Gastroesophageal sphincter (tissue), 4 donors: Measurements from ENCODE around the gene GUCA1A. TPM values are rescaled to one million over a fixed set of nuclear protein-coding genes. Genes with fewer than 3 reads are reported as not detected.

Source experiments
- ATAC-seq: fragments of 150-250 bp; one replicate; pipeline ENCODE4 v1.9.1; 2016; ENCODE audit warnings: mild to moderate bottlenecking, moderate library complexity
- H3K27ac ChIP-seq, 4 donors: fragments of 200-600 bp; sonication (generic) in 3 of 4; 1 replicate in 3 of 4; 2 replicates in 1 of 4; pipeline ENCODE4 v1.5.1; 2016 to 2019
- H3K27me3 ChIP-seq: fragments of 200-600 bp; sonication (generic); one replicate; pipeline ENCODE4 v1.5.1; 2019
- H3K36me3 ChIP-seq, 2 donors: fragments of 200-600 bp; sonication (generic); one replicate each; pipeline ENCODE4 v1.5.1; 2019; ENCODE audit warnings: control low read depth in 1 of 2
- H3K4me1 ChIP-seq, 3 donors: fragments of 200-600 bp; sonication (generic); 1 replicate in 2 of 3; 2 replicates in 1 of 3; pipeline ENCODE4 v1.5.1; 2016 to 2019; ENCODE audit warnings: control low read depth in 2 of 3
- H3K4me3 ChIP-seq, 2 donors: fragments of 200-600 bp; sonication (generic); one replicate each; pipeline ENCODE4 v1.5.1; 2019; ENCODE audit warnings: mild to moderate bottlenecking in 1 of 2, moderate library complexity in 1 of 2
- H3K9me3 ChIP-seq, 3 donors: fragments of 200-600 bp; sonication (generic); one replicate each; pipeline ENCODE4 v1.5.1; 2017 to 2019; ENCODE audit warnings: control low read depth in 2 of 3
- EP300 ChIP-seq: sonication (generic); formaldehyde crosslinking; IDR thresholded peaks from one replicate; pipeline ENCODE4 v1.6.1; 2017; ENCODE audit warnings: antibody characterized with exemption, mild to moderate bottlenecking
- POLR2A ChIP-seq, 2 donors: fragments of 450-650 bp; IDR thresholded peaks; one replicate each; pipeline ENCODE4 v1.6.1; 2017; ENCODE audit warnings: antibody characterized with exemption in 2 of 2, mild to moderate bottlenecking in 2 of 2, moderate library complexity in 1 of 2
- POLR2AphosphoS5 ChIP-seq: sonication (generic); formaldehyde crosslinking; IDR thresholded peaks from one replicate; pipeline ENCODE4 v1.6.1; 2017; ENCODE audit warnings: antibody characterized with exemption
- WGBS, 2 donors: methylation state at CpG; one replicate each; pipeline ENCODE4 v1.1.5; 2018; ENCODE audit warnings: low coverage in 1 of 2; 5-methylcytosine and 5-hydroxymethylcytosine counted together
- total RNA-seq, 4 donors: library from RNA; depleted of rRNA; stranded (reverse); fragments of >200 nt; gene quantifications; one replicate each; pipeline ENCODE4 v1.1.0, GENCODE V29; 2016
- TF ChIP-seq, protein P1 (sequence below), 4 experiments: fragments of 200-600 bp in 2 of 4; fragments of 450-650 bp in 2 of 4; sonication (generic) in 1 of 4; IDR thresholded peaks; one replicate each; pipeline ENCODE4 v1.5.1; 2017 to 2019; ENCODE audit warnings: antibody characterized with exemption in 4 of 4, mild to moderate bottlenecking in 2 of 4, moderate library complexity in 2 of 4

Gene GUCA1A
- total RNA-seq, 4 donors from 2014 or later, result 0.46 TPM; not detected in 3

DNA sequence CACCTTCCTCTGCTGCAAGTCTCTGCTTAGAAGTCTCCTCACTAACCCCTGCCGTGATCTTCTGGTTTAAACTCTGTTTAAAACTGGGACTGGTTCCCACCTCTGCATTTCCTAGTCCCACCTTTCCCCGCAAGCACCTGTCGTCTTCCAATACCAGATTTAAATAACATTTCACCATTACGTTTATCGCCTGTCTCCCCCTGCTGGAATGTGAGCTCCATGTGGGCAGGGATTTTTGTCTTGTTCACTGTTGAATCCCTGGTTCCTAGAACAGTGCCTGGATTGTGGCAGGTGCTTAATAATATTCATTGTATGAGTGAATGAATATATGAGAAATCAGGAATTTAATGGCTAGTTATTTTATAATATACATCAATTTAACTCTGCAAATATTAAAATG, 2.7 kb downstream of the GUCA1A start:
- Histone ChIP-seq H3K36me3 (no peaks in the 10 kb centered on the region), H3K4me1 (peaks cover 0 to 4% (median 0%) of the 10 kb centered on the region in 3 donors), H3K27ac (no peak overlapping the region), H3K9me3 (no peaks in the 10 kb centered on the region), H3K27me3 (peaks cover 23% of the 10 kb centered on the region), H3K4me3 (no peak overlapping the region)
- ATAC-seq, result no peak
- TF ChIP-seq EP300 (no peak), POLR2A (IDR thresholded peaks at IDR 0.05) (no peak), POLR2AphosphoS5 (no peak)
- TF ChIP-seq, protein P1, sequence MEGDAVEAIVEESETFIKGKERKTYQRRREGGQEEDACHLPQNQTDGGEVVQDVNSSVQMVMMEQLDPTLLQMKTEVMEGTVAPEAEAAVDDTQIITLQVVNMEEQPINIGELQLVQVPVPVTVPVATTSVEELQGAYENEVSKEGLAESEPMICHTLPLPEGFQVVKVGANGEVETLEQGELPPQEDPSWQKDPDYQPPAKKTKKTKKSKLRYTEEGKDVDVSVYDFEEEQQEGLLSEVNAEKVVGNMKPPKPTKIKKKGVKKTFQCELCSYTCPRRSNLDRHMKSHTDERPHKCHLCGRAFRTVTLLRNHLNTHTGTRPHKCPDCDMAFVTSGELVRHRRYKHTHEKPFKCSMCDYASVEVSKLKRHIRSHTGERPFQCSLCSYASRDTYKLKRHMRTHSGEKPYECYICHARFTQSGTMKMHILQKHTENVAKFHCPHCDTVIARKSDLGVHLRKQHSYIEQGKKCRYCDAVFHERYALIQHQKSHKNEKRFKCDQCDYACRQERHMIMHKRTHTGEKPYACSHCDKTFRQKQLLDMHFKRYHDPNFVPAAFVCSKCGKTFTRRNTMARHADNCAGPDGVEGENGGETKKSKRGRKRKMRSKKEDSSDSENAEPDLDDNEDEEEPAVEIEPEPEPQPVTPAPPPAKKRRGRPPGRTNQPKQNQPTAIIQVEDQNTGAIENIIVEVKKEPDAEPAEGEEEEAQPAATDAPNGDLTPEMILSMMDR (IDR thresholded peaks at IDR 0.05), result no peak
- 67 to 71% methylated on average over 5 of the region's 5 CpGs for WGBS, 2 donors

DNA sequence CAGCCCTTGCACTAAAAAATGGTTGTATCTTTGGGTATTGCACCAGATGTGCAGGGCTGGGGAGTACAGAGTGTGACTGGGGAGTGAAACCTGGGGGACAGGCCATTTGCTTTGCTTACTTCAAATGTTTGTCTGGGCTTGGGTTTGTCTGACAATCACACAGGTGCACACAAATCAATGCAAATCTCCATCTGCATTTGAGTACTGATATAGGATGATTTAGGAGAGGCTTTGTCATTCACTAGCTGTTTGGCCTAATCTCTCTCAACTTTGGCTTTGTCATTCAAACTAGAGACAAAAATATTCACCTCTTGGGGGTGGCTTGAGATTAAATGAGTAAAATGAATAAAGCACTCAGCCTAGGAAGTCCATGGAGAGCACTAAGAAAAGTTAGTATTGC, 3.8 kb downstream of the GUCA1A start:
- Histone ChIP-seq H3K27me3 (peaks cover 23% of the 10 kb centered on the region), H3K27ac (no peak overlapping the region), H3K36me3 (no peaks in the 10 kb centered on the region), H3K4me3 (no peak overlapping the region), H3K4me1 (peaks cover 0 to 4% (median 0%) of the 10 kb centered on the region in 3 donors), H3K9me3 (no peaks in the 10 kb centered on the region)
- no peak for ATAC-seq
- TF ChIP-seq, protein P1 (IDR thresholded peaks at IDR 0.05), result no peak
- TF ChIP-seq POLR2AphosphoS5 (no peak), EP300 (no peak), POLR2A (IDR thresholded peaks at IDR 0.05) (no peak)

DNA sequence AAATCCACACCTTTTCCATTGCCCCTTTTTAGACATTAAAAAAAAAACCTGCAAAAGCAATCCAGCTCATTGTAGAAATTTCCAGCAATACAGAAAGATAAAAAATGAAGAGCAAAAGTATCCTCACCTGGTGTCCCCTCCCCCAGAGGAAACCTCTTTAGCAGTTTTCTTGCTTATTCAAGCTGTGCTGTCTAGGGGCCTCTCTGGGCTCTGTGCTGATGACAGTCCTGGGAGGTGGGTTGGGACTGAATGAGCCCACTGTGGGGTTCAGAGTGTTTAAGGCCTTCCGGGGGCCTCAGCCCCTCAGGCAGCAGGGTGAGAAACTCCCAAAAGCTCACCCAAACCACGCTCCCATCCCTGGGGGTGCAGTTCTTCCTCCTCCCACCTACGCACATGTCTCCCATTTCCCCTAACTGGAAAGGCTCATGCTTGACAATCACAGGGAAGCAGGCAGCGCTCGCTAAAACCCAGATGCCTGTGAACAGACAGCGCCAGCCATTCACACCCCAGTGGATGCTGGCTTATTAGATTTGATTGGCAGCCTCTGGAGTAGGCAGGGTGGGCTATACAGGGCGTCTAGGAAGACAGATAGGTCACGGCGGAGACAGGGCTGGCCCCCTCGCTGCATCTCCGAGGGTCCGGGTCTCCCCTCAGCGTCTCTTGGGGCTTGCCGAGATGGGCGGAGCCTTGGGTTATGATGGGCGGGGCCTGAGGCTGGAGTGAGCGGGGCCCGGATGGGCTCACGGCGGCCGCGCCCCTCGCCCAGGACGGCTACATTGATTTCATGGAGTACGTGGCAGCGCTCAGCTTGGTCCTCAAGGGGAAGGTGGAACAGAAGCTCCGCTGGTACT, 4.6 kb downstream of the GUCA1A start:
- no peaks in the 10 kb centered on the region for H3K9me3 ChIP-seq
- peaks cover 23% of the 10 kb centered on the region for H3K27me3 ChIP-seq
- no peak for TF ChIP-seq POLR2AphosphoS5
- TF ChIP-seq POLR2A (IDR thresholded peaks at IDR 0.05), result no peak
- TF ChIP-seq, protein P1 (IDR thresholded peaks at IDR 0.05), result no peak
- no peak for TF ChIP-seq EP300
- no peaks in the 10 kb centered on the region for H3K36me3 ChIP-seq
- peaks cover 0 to 4% (median 0%) of the 10 kb centered on the region in 3 donors for H3K4me1 ChIP-seq
- no peak overlapping the region for H3K4me3 ChIP-seq
- ATAC-seq, result no peak
- WGBS, 2 donors, result 14% methylated on average over 13 of the region's 27 CpGs; no CpG with 5 or more reads in 1 of the 2 donors
- no peak overlapping the region for H3K27ac ChIP-seq

DNA sequence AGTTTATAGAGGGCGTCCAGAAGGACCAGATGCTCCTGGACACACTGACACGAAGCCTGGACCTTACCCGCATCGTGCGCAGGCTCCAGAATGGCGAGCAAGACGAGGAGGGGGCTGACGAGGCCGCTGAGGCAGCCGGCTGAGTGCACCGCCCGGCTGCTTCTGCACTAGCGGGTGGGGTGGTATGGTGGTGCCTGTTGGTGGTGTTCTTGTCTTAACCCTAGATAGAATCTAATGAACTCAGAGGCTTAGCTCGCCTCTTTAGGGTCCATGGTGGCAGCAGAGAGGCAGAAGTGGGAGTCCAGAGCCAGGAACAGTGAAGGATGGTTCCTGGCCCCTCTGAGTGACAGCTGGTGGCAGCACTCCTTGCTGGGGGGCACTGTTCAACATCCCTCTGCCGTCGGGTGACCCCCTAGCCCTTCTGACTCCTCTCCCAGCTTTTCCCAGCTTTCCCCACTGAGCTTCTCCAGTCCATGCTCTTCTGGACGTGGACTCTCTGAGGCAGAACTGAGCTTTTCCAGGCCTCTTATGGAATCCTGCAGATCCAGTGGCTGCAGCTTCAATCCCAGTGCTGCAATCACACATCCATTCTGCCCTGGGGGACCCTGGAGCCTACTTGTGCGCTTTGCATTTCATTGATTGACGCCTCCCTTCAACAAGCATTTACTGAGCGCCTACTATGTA, 6.2 kb downstream of the GUCA1A start:
- Histone ChIP-seq H3K4me3 (no peak overlapping the region), H3K27me3 (peaks cover 23% of the 10 kb centered on the region), H3K4me1 (peaks cover 0 to 4% (median 0%) of the 10 kb centered on the region in 3 donors), H3K36me3 (peaks cover 0 to 1% of the 10 kb centered on the region in 2 donors), H3K27ac (no peak overlapping the region), H3K9me3 (no peaks in the 10 kb centered on the region)
- TF ChIP-seq, protein P1 (IDR thresholded peaks at IDR 0.05), result no peak
- TF ChIP-seq POLR2AphosphoS5 (no peak), POLR2A (IDR thresholded peaks at IDR 0.05) (no peak), EP300 (no peak)
- WGBS, 2 donors, result 80 to 85% methylated on average over 1 to 6 of the region's 20 CpGs
- ATAC-seq, result no peak
